HG03571 (cell line): ENCODE results near the gene ZNF574.
"Not testable (repeated sequence)": the region's sequence is repeated elsewhere in the genome, so short reads cannot be mapped to it uniquely, and the experiment has no call there.

Experiments
- ATAC-seq: cut with Tn5 transposase; IDR thresholded peaks from one replicate; pipeline ENCODE4 v1.9.1; 2021; ENCODE audit not compliant: unreplicated experiment

The ZNF574 gene

GRCh38 chr19:42096255-42096837 lies 20.4 kb downstream of the ZNF574 start:
- no peak for ATAC-seq

GRCh38 chr19:42097461-42097860 lies 21.5 kb downstream of the ZNF574 start:
- ATAC-seq: no peak

- ATAC-seq: no peak
These were observed 22.8 kb downstream of the ZNF574 start for GRCh38 chr19:42098781-42099180.

- no peak for ATAC-seq
These were observed 23.5 kb downstream of the ZNF574 start for GRCh38 chr19:42099336-42099925.

- ATAC-seq: not testable (repeated sequence)
These were observed 24.3 kb downstream of the ZNF574 start for GRCh38 chr19:42100241-42100640.

GRCh38 chr19:42102877-42103276 lies 26.9 kb downstream of the ZNF574 start:
- no peak for ATAC-seq

GRCh38 chr19:42105368-42105767 lies 29.4 kb downstream of the ZNF574 start:
- ATAC-seq: no peak

- ATAC-seq: no peak
These were observed 32.8 kb downstream of the ZNF574 start for GRCh38 chr19:42108527-42109389.

- ATAC-seq: no peak
These were observed 33.9 kb downstream of the ZNF574 start for GRCh38 chr19:42109896-42110295.

- ATAC-seq: no peak
These were observed 34.7 kb downstream of the ZNF574 start for GRCh38 chr19:42110658-42111057.

- no peak for ATAC-seq
These were observed 35.4 kb downstream of the ZNF574 start for GRCh38 chr19:42111384-42111783.

GRCh38 chr19:42111811-42112210 lies 35.8 kb downstream of the ZNF574 start:
- no peak for ATAC-seq

- ATAC-seq: peak; percentile 43
These were observed 37.8 kb downstream of the ZNF574 start for GRCh38 chr19:42113641-42114348.

- peak; percentile 59 for ATAC-seq
These were observed 38.4 kb downstream of the ZNF574 start for GRCh38 chr19:42114412-42114811.

GRCh38 chr19:42115219-42115618 lies 39.3 kb downstream of the ZNF574 start:
- ATAC-seq: no peak

- no peak for ATAC-seq
These were observed 39.7 kb downstream of the ZNF574 start for GRCh38 chr19:42115705-42116104.

GRCh38 chr19:42116308-42117075 lies 40.5 kb downstream of the ZNF574 start:
- no peak for ATAC-seq

- no peak for ATAC-seq
These were observed 41.1 kb downstream of the ZNF574 start for GRCh38 chr19:42117076-42117475.

GRCh38 chr19:42120276-42120980 lies 44.5 kb downstream of the ZNF574 start:
- no peak for ATAC-seq

- ATAC-seq: no peak
These were observed 45.2 kb downstream of the ZNF574 start for GRCh38 chr19:42121036-42121621.
